K562 (cell line): ENCODE results near the gene GRPEL2.

Experiments
- BRD9 ChIP-seq: fragments of 450-650 bp; IDR thresholded peaks from 2 replicates; pipeline ENCODE4 v1.6.1; 2018; ENCODE audit warnings: low read depth; ENCODE audit not compliant: partially characterized antibody
- CBX3 ChIP-seq, 2 experiments: IDR thresholded peaks; 1 replicate in 1 of 2; 2 replicates in 1 of 2; pipeline ENCODE4 v1.6.1; 2012; ENCODE audit warnings: inconsistent platforms in 2 of 2, low read length in 2 of 2, borderline replicate concordance in 1 of 2, control low read depth in 1 of 2
- JUN ChIP-seq, 2 experiments: sonication (generic) in 1 of 2; formaldehyde crosslinking in 1 of 2; IDR thresholded peaks; 2 replicates each; pipeline versions ENCODE4 v1.6.1 to v1.8.0; 2012 to 2022; ENCODE audit warnings: borderline replicate concordance in 2 of 2, mild to moderate bottlenecking in 2 of 2, improper control_type of control experiment in 1 of 2, low read depth in 1 of 2, low read length in 1 of 2, missing genetic modification reagents in 1 of 2
- JUNB ChIP-seq: fragments of 450-650 bp; formaldehyde crosslinking; conservative IDR thresholded peaks from 2 replicates; pipeline ENCODE4 v1.4.0; 2020; ENCODE audit warnings: mild to moderate bottlenecking
- TBL1XR1 ChIP-seq, 2 experiments: IDR thresholded peaks; 2 replicates each; pipeline ENCODE4 v1.6.1; 2012; ENCODE audit warnings: improper control_type of control experiment in 2 of 2, low read length in 2 of 2, mild to moderate bottlenecking in 1 of 2

GRCh38 chr5:149298163-149298562 is 47.1 kb upstream of the GRPEL2 start:
- TF ChIP-seq CBX3 (IDR thresholded peaks at IDR 0.05; ENCODE audit: borderline replicate concordance in 1 of 2, low read length in 2 of 2): no peak
- no peak for TF ChIP-seq JUN (IDR thresholded peaks at IDR 0.05; ENCODE audit: borderline replicate concordance, low read depth, low read length)
- TF ChIP-seq JUN (CRISPR knock-in tag; IDR thresholded peaks at IDR 0.05; ENCODE audit: borderline replicate concordance): no peak
- no peak for TF ChIP-seq TBL1XR1 (IDR thresholded peaks at IDR 0.05; ENCODE audit: low read length in 2 of 2)
- no peak for TF ChIP-seq JUNB (CRISPR knock-in tag)
- no peak for TF ChIP-seq BRD9
